Measurements from ENCODE around the gene RPL32.

GRCh38 chr3:12822725-12823373, 18.5 kb downstream of the RPL32 start:
- TF ChIP-seq CTCF (IDR thresholded peaks at IDR 0.05 in 2 of 3, conservative IDR thresholded peaks at IDR 0.05 in 1 of 3; ENCODE audit: borderline replicate concordance in 1 of 3, insufficient read depth in 1 of 3, low read depth in 2 of 3, low read length in 2 of 3) (peak; percentile 40 to 56 (median 48); a peak in 5 of 6 replicates), POLR2AphosphoS5 (IDR thresholded peaks at IDR 0.05; ENCODE audit: low read depth, low read length) (no peak), POLR2A (IDR thresholded peaks at IDR 0.05; ENCODE audit: borderline replicate concordance, extremely low read depth, insufficient read depth, insufficient read length) (no peak), EZH2 (IDR thresholded peaks at IDR 0.05) (no peak), CBX3 (IDR thresholded peaks at IDR 0.05; ENCODE audit: low read depth) (no peak), SP1 (IDR thresholded peaks at IDR 0.05; ENCODE audit: low read depth) (no peak), RAD21 (IDR thresholded peaks at IDR 0.05; ENCODE audit: low read depth) (peak; percentile 47; the same call in 1 of the 2 replicates), YY1 (IDR thresholded peaks at IDR 0.05; ENCODE audit: extremely low read depth, insufficient replicate concordance, low read depth, low read length) (no peak), REST (IDR thresholded peaks at IDR 0.05; ENCODE audit: low read depth) (no peak), EZH2phosphoT487 (IDR thresholded peaks at IDR 0.05; ENCODE audit: borderline replicate concordance) (no peak), EGR1 (IDR thresholded peaks at IDR 0.05; ENCODE audit: low read depth) (no peak)
